ENCODE results near the gene ATRNL1.

GRCh38 chr10:115867305-115867704, 774.1 kb downstream of the ATRNL1 start:
- TF ChIP-seq POLR2A (IDR thresholded peaks at IDR 0.05) (no peak), POLR2AphosphoS5 (IDR thresholded peaks at IDR 0.05; ENCODE audit: insufficient read depth in 1 of 2, low read depth in 1 of 2) (no peak)
